HG02763 (cell line): ENCODE measurements around the gene MIF.
"Not testable (repeated sequence)": the region's sequence is repeated elsewhere in the genome, so short reads cannot be mapped to it uniquely, and the experiment has no call there.

Experiments
- ATAC-seq: cut with Tn5 transposase; IDR thresholded peaks from one replicate; pipeline ENCODE4 v1.9.1; 2021; ENCODE audit warnings: mild to moderate bottlenecking, moderate library complexity; ENCODE audit not compliant: unreplicated experiment

MIF gene

GRCh38 chr22:23938328-23939016 is 44.3 kb downstream of the MIF start:
- no peak for ATAC-seq

DNA sequence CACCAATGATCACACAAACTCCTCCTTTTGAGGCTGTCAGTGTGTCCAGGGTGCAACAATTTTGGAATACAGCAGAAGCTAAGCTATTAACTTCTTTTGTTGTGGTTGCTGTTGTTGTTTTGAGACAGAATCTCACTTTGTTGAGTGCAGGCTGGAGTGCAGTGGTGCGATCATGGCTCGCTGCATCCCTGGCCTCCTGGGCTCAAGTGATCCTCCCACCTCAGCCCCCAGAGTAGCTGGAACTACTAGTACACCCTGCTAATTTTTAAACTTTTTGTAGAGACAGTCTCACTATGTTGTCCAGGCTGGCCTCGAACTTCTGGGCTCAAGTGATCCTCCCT is 44.8 kb downstream of the MIF start:
- ATAC-seq, result no peak

- ATAC-seq, result not testable (repeated sequence)
Measured at GRCh38 chr22:23940166-23940565, 46.0 kb downstream of the MIF start.
